ENCODE measurements around the gene KLF15.

DNA sequence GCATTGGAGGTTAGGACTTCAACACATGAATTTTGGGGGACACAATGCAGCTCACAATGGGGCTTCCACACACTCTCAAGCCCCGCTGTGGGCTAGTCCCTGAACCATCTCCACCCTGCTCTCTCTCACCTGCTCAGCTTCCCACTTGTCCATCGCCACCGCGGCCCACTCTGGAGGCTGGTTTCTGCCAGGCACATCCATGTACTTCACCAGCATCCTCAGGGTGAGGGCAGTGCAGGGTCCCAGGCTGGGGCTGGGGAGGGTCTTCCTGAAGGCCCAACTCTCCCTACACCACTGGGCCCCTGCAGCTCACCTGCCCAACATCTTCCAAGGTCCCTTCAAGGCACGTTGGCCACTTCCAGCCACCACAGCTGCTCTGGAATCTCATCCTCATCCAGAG is 46.4 kb downstream of the KLF15 start:
- TF ChIP-seq CTCF (IDR thresholded peaks at IDR 0.05) (no peak), POLR2A (IDR thresholded peaks at IDR 0.05) (no peak), POLR2AphosphoS5 (IDR thresholded peaks at IDR 0.05; ENCODE audit: insufficient read depth in 1 of 2, low read depth in 1 of 2) (no peak)

All from vagina (tissue), 2 donors.